ENCODE results near the gene SREBF1. TPM values are rescaled to one million over a fixed set of nuclear protein-coding genes. Genes with fewer than 3 reads are reported as not detected.

Gene SREBF1
- total RNA-seq (100 to 1,000 TPM in 1 of 2 donors, 10 to 100 TPM in 1; 84.6 to 134 TPM), polyA plus RNA-seq (10 to 100 TPM; 68.4 to 76.8 TPM)
- long read RNA-seq, donor 1, partial matches to known transcripts: 9 of 12 reads
- long read RNA-seq, donor 1, other reads (novel, unspliced or antisense): 0 of 12 reads
- long read RNA-seq, donor 2: 0 reads
- long read RNA-seq, donor 3, partial matches to known transcripts: 5 of 6 reads
- long read RNA-seq, donor 3, other reads (novel, unspliced or antisense): 0 of 6 reads
- long read RNA-seq, donor 4, full-length matches to known transcripts: 2 of 2 reads
- long read RNA-seq, donor 4, partial matches to known transcripts: 0 of 2 reads
- long read RNA-seq, donor 4, other reads (novel, unspliced or antisense): 0 of 2 reads
- long read RNA-seq, donor 5, partial matches to known transcripts: 11 of 15 reads
- long read RNA-seq, donor 5, other reads (novel, unspliced or antisense): 0 of 15 reads

DNA sequence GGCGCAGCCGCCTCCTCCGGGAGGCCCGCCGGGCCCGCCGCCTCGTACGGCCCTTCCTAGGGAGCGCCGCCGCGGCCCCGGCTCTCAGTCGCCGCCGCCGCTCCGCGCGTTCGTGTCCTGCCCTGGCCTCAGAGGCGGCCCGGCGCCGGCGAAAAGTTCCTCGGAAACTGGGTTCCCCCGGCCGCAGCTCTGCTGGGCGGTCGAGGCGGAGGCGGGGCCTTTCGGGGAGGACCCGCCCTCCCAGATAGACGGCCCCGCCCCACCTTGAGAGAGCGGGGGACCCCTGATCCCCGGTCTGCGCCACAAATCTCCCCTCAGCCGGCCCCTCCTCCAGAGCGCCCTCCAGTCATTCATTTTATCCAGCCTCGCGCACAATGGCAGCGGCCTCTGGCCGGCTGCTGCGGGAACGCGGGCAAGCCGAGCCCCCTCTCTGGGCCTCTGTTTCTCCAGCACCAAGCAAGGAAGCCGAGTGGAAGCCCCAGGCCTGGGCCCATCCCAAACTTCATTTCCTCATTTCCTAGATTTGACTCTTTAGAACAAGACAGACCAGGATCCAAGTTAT is at the start of gene SREBF1:
Gene SREBF1, minus strand, starts transcription at position 169 of the 562 bp plus-strand sequence. CDS start 169 bp downstream, outside the sequence.
- TF ChIP-seq, protein P1, sequence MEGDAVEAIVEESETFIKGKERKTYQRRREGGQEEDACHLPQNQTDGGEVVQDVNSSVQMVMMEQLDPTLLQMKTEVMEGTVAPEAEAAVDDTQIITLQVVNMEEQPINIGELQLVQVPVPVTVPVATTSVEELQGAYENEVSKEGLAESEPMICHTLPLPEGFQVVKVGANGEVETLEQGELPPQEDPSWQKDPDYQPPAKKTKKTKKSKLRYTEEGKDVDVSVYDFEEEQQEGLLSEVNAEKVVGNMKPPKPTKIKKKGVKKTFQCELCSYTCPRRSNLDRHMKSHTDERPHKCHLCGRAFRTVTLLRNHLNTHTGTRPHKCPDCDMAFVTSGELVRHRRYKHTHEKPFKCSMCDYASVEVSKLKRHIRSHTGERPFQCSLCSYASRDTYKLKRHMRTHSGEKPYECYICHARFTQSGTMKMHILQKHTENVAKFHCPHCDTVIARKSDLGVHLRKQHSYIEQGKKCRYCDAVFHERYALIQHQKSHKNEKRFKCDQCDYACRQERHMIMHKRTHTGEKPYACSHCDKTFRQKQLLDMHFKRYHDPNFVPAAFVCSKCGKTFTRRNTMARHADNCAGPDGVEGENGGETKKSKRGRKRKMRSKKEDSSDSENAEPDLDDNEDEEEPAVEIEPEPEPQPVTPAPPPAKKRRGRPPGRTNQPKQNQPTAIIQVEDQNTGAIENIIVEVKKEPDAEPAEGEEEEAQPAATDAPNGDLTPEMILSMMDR (IDR thresholded peaks at IDR 0.05; ENCODE audit: control extremely low read depth, extremely low read depth): no peak
- Histone ChIP-seq H3K9ac (ENCODE audit: insufficient read depth in 1 of 2, low read length in 2 of 2) (peak within 1 kb of the TSS; percentile 27 to 82), H3K4me1 (ENCODE audit: control insufficient read depth in 5 of 5, insufficient read depth in 5 of 5, low read length in 5 of 5) (peaks cover 23 to 65% (median 41%) of the 10 kb centered on the region in 5 donors), H3K4me3 (peak within 1 kb of the TSS; percentile 74), H3K36me3 (ENCODE audit: control insufficient read depth in 4 of 4, insufficient read depth in 4 of 4, low read length in 4 of 4) (peaks cover 0 to 1% (median 0%) of the 10 kb centered on the region in 4 donors), H3K27me3 (ENCODE audit: control insufficient read depth in 3 of 3, insufficient read depth in 3 of 3, low read length in 2 of 3) (no peaks in the 10 kb centered on the region), H3K9me3 (ENCODE audit: control insufficient read depth in 4 of 4, insufficient read depth in 3 of 4, low read length in 3 of 4) (no peaks in the 10 kb centered on the region), H3K27ac (ENCODE audit: low read depth in 1 of 2, low read length in 1 of 2) (peak within 1 kb of the TSS; percentile 98 to 100)
- peak; percentile 10 for ATAC-seq (ENCODE audit: insufficient read depth, low FRiP score)
- DNase-seq: peak; percentile 61 to 64 (median 63)
- 2% methylated on average over 43 to 52 of the region's 52 CpGs for WGBS, 2 donors

DNA sequence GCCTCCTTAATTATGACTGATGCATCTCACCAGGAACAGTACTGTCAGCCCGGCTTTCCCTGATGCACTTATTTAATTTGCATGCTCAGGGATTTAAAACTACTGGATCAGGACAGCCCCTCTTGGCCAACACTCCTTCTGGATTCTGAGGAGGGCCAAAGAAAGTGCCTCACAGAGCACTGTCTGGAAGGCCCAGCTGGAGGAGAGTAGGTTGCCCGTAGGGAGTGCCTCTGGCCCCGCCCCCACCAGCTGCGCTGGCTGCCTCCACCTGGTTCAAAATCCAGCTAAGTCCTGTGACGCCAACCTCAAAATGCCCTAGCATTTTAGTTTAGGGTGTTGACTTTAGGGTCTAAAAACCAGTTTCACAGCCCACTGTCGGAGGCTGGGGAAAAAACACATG is 49.4 kb upstream of the SREBF1 start:
- ATAC-seq (ENCODE audit: insufficient read depth, low FRiP score) (no peak), DNase-seq (peak in 1 of 3 donors; percentile 11)
- no peak overlapping the region for H3K9ac ChIP-seq (ENCODE audit: insufficient read depth in 1 of 2, low read length in 2 of 2)
- peaks cover 0 to 34% (median 13%) of the 10 kb centered on the region in 5 donors for H3K4me1 ChIP-seq (ENCODE audit: control insufficient read depth in 5 of 5, insufficient read depth in 5 of 5, low read length in 5 of 5)
- H3K9me3 ChIP-seq (ENCODE audit: control insufficient read depth in 4 of 4, insufficient read depth in 3 of 4, low read length in 3 of 4): no peaks in the 10 kb centered on the region
- WGBS, 2 donors: 86 to 87% methylated on average over 6 of the region's 6 CpGs
- no peaks in the 10 kb centered on the region for H3K27me3 ChIP-seq (ENCODE audit: control insufficient read depth in 3 of 3, insufficient read depth in 3 of 3, low read length in 2 of 3)
- H3K27ac ChIP-seq (ENCODE audit: low read depth in 1 of 2, low read length in 1 of 2): no peak overlapping the region
- TF ChIP-seq, protein P1 (IDR thresholded peaks at IDR 0.05; ENCODE audit: control extremely low read depth, extremely low read depth): no peak
- H3K36me3 ChIP-seq (ENCODE audit: control insufficient read depth in 4 of 4, insufficient read depth in 4 of 4, low read length in 4 of 4): peaks cover 4 to 38% (median 27%) of the 10 kb centered on the region in 4 donors
- no peak overlapping the region for H3K4me3 ChIP-seq

DNA sequence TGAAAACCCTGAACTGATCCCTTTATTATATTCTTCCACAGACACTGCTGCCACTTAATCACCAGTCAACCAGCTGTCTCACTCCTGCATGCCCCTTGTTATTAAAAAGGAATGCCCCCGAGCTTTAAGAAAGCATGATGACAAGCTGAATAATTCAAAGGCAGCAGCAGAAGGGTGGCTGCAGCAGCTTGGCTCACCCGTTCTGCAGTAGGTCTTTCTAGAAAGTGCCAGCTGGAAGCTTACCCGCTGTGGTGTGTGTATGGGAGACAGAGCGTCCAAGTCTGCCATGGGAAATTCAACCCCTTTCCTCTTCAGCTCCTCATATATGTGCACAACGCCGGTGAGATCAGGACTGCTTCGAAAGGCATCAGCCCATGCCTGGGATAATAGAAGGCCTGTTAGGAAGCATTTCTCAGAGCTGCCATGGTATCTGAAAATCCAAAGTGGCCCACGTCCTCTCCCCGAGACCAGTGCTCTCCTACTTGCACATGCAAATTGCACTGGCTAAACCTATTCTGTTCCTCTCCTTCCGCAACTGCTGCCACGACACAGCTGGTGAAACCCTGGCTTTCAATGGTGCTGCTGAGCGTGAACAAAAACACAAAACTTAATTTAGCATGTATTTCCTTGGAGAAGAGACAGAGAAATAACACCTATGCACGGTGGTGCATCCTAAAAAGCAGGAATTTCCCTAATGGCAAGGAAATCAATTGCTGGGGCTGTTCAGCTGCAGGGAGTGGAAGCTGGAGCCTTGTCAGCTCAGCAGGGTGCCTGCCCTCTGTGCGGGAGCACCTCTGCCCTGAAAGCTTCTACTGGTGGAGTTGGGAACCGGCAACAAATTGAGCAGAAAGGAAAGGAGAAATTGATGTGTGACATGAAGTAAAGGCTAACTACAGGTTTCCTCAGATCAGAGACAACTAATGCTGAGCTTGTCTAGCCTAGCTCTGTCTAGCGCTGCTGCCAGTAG is 47.9 kb upstream of the SREBF1 start:
- no peak for ATAC-seq (ENCODE audit: insufficient read depth, low FRiP score)
- Histone ChIP-seq H3K27me3 (ENCODE audit: control insufficient read depth in 3 of 3, insufficient read depth in 3 of 3, low read length in 2 of 3) (no peaks in the 10 kb centered on the region), H3K9me3 (ENCODE audit: control insufficient read depth in 4 of 4, insufficient read depth in 3 of 4, low read length in 3 of 4) (no peaks in the 10 kb centered on the region), H3K4me1 (ENCODE audit: control insufficient read depth in 5 of 5, insufficient read depth in 5 of 5, low read length in 5 of 5) (peaks cover 0 to 41% (median 16%) of the 10 kb centered on the region in 5 donors), H3K27ac (ENCODE audit: low read depth in 1 of 2, low read length in 1 of 2) (no peak overlapping the region), H3K9ac (ENCODE audit: insufficient read depth in 1 of 2, low read length in 2 of 2) (no peak overlapping the region), H3K36me3 (ENCODE audit: control insufficient read depth in 4 of 4, insufficient read depth in 4 of 4, low read length in 4 of 4) (peaks cover 4 to 36% (median 30%) of the 10 kb centered on the region in 4 donors), H3K4me3 (no peak overlapping the region)
- TF ChIP-seq, protein P1 (IDR thresholded peaks at IDR 0.05; ENCODE audit: control extremely low read depth, extremely low read depth): no peak
- 94% methylated on average over 16 of the region's 16 CpGs for WGBS, 2 donors
- no peak for DNase-seq

Measured in lung (tissue), 16 donors.